ENCODE measurements around the gene AMELX. TPM values are rescaled to one million over a fixed set of nuclear protein-coding genes. Genes with fewer than 3 reads are reported as not detected.

Gene AMELX
- total RNA-seq, 1 experiment from 2014 or later: not detected

- Histone ChIP-seq H3K79me2 (ENCODE audit: low read length) (no peaks in the 10 kb centered on the region), H3K9ac (ENCODE audit: low read length) (no peak overlapping the region), H3K27me3 (ENCODE audit: low read length) (no peaks in the 10 kb centered on the region), H3K4me2 (ENCODE audit: low read depth, low read length, poor library complexity, severe bottlenecking) (no peak overlapping the region), H4K20me1 (ENCODE audit: insufficient read depth, low read depth, low read length) (no peaks in the 10 kb centered on the region), H3K9me2 (replicated peaks; ENCODE audit: insufficient read depth, low read length) (no peaks in the 10 kb centered on the region), H2AFZ (ENCODE audit: low read length) (no peak overlapping the region), H3K4me3 (ENCODE audit: low read length) (no peak overlapping the region), H3K36me3 (ENCODE audit: insufficient read depth, low read length) (no peaks in the 10 kb centered on the region), H3K9me3 (ENCODE audit: low read length) (no peaks in the 10 kb centered on the region), H3K27ac (ENCODE audit: low read length) (no peak overlapping the region), H3K4me1 (ENCODE audit: low read length) (no peaks in the 10 kb centered on the region)
- DNase-seq: no peak
These were observed 44.2 kb downstream of the AMELX start for GRCh38 chrX:11337292-11338009.

DNA sequence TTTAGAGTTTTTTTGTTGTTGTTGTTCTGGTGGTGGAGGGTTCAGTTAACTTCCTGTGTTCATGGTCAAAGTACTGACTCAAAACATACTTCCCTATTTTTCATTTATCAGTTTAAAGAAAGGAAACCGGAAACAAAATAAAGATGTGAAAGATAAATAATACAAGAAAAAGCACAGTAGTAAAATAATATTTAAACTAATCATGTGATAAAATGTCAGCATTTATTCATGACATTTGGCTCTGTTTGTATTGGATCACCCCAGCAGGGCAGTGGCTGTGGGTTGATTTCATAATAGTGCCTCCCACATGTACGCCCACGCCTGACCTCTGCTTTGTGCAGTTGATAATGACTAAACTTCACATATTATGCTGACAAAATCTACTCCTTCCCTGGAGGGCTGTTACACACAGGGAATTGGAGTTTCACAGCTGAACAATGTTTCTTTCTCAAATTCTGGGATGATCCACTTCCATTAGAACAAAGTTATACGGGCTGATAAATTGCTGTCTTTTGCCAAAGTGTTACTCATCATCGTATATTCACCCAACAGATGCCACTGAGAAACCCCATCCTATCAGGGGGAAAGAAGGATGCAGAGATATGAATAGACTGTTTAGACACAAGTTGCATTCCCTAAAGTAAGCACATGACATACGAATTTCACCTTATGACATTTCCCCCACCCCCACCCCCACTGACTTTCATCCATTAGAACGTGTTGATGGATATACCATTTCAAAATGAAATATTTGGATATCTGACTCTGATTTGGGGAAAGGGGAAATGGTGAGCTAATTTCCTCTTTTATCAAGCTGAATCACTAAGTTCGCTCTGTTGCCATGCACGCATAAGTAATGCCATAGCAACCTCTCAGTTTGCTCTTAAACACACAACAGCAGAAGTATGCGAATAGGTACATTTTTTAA, 48.3 kb downstream of the AMELX start:
- Histone ChIP-seq H3K9me2 (replicated peaks; ENCODE audit: insufficient read depth, low read length) (no peaks in the 10 kb centered on the region), H3K4me2 (ENCODE audit: low read depth, low read length, poor library complexity, severe bottlenecking) (no peak overlapping the region), H3K9ac (ENCODE audit: low read length) (no peak overlapping the region), H3K27me3 (ENCODE audit: low read length) (no peaks in the 10 kb centered on the region), H3K79me2 (ENCODE audit: low read length) (no peaks in the 10 kb centered on the region), H3K9me3 (ENCODE audit: low read length) (no peaks in the 10 kb centered on the region), H3K36me3 (ENCODE audit: insufficient read depth, low read length) (no peaks in the 10 kb centered on the region), H3K4me3 (ENCODE audit: low read length) (no peak overlapping the region), H3K4me1 (ENCODE audit: low read length) (no peaks in the 10 kb centered on the region), H3K27ac (ENCODE audit: low read length) (no peak overlapping the region), H2AFZ (ENCODE audit: low read length) (no peak overlapping the region), H4K20me1 (ENCODE audit: insufficient read depth, low read depth, low read length) (no peaks in the 10 kb centered on the region)
- DNase-seq: no peak

DNA sequence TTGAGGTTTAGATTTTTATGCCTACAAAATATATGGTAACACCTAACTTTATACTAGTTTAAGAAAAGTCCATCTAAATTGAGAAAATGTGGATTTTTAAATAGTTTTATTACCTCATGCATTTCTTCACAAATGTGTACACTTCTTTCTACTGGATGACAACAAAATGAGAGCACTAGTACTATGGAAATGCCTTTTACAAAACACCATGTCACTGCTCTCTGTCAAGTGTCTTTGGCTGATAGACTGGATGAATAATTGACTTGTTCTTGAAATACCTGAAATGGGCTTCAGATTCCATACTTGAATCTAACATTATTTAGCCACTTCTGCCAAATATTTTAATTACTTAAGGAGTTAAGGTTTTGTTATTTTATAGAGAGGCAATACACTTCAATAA, 49.5 kb downstream of the AMELX start:
- no peak overlapping the region for H3K4me2 ChIP-seq (ENCODE audit: low read depth, low read length, poor library complexity, severe bottlenecking)
- no peaks in the 10 kb centered on the region for H3K9me3 ChIP-seq (ENCODE audit: low read length)
- H3K27ac ChIP-seq (ENCODE audit: low read length): no peak overlapping the region
- no peaks in the 10 kb centered on the region for H3K4me1 ChIP-seq (ENCODE audit: low read length)
- no peaks in the 10 kb centered on the region for H3K36me3 ChIP-seq (ENCODE audit: insufficient read depth, low read length)
- DNase-seq: no peak
- H3K4me3 ChIP-seq (ENCODE audit: low read length): no peak overlapping the region
- H3K9me2 ChIP-seq (replicated peaks; ENCODE audit: insufficient read depth, low read length): no peaks in the 10 kb centered on the region
- H3K79me2 ChIP-seq (ENCODE audit: low read length): no peaks in the 10 kb centered on the region
- H3K9ac ChIP-seq (ENCODE audit: low read length): no peak overlapping the region
- no peaks in the 10 kb centered on the region for H3K27me3 ChIP-seq (ENCODE audit: low read length)
- no peak overlapping the region for H2AFZ ChIP-seq (ENCODE audit: low read length)
- no peaks in the 10 kb centered on the region for H4K20me1 ChIP-seq (ENCODE audit: insufficient read depth, low read depth, low read length)

- H3K4me1 ChIP-seq (ENCODE audit: low read length): no peaks in the 10 kb centered on the region
- H3K27me3 ChIP-seq (ENCODE audit: low read length): no peaks in the 10 kb centered on the region
- no peaks in the 10 kb centered on the region for H3K9me2 ChIP-seq (replicated peaks; ENCODE audit: insufficient read depth, low read length)
- DNase-seq: no peak
- H3K36me3 ChIP-seq (ENCODE audit: insufficient read depth, low read length): no peaks in the 10 kb centered on the region
- no peak overlapping the region for H3K27ac ChIP-seq (ENCODE audit: low read length)
- no peak overlapping the region for H3K4me3 ChIP-seq (ENCODE audit: low read length)
- no peak overlapping the region for H3K9ac ChIP-seq (ENCODE audit: low read length)
- H4K20me1 ChIP-seq (ENCODE audit: insufficient read depth, low read depth, low read length): no peaks in the 10 kb centered on the region
- no peak overlapping the region for H3K4me2 ChIP-seq (ENCODE audit: low read depth, low read length, poor library complexity, severe bottlenecking)
- H3K9me3 ChIP-seq (ENCODE audit: low read length): no peaks in the 10 kb centered on the region
- H3K79me2 ChIP-seq (ENCODE audit: low read length): no peaks in the 10 kb centered on the region
- no peak overlapping the region for H2AFZ ChIP-seq (ENCODE audit: low read length)
These were observed 53.0 kb downstream of the AMELX start for GRCh38 chrX:11346121-11346682.

GRCh38 chrX:11347300-11347699, 54.1 kb downstream of the AMELX start:
- H3K27me3 ChIP-seq (ENCODE audit: low read length): no peaks in the 10 kb centered on the region
- H3K4me1 ChIP-seq (ENCODE audit: low read length): no peaks in the 10 kb centered on the region
- H3K36me3 ChIP-seq (ENCODE audit: insufficient read depth, low read length): no peaks in the 10 kb centered on the region
- no peak overlapping the region for H3K4me2 ChIP-seq (ENCODE audit: low read depth, low read length, poor library complexity, severe bottlenecking)
- H3K27ac ChIP-seq (ENCODE audit: low read length): no peak overlapping the region
- no peak overlapping the region for H3K4me3 ChIP-seq (ENCODE audit: low read length)
- no peaks in the 10 kb centered on the region for H3K79me2 ChIP-seq (ENCODE audit: low read length)
- H3K9ac ChIP-seq (ENCODE audit: low read length): no peak overlapping the region
- no peaks in the 10 kb centered on the region for H3K9me3 ChIP-seq (ENCODE audit: low read length)
- no peak overlapping the region for H2AFZ ChIP-seq (ENCODE audit: low read length)
- DNase-seq: no peak
- H3K9me2 ChIP-seq (replicated peaks; ENCODE audit: insufficient read depth, low read length): no peaks in the 10 kb centered on the region
- H4K20me1 ChIP-seq (ENCODE audit: insufficient read depth, low read depth, low read length): no peaks in the 10 kb centered on the region

GRCh38 chrX:11349020-11349419, 55.8 kb downstream of the AMELX start:
- DNase-seq: no peak
- Histone ChIP-seq H2AFZ (ENCODE audit: low read length) (no peak overlapping the region), H3K9me3 (ENCODE audit: low read length) (no peaks in the 10 kb centered on the region), H3K4me2 (ENCODE audit: low read depth, low read length, poor library complexity, severe bottlenecking) (no peak overlapping the region), H3K4me1 (ENCODE audit: low read length) (no peaks in the 10 kb centered on the region), H3K27ac (ENCODE audit: low read length) (no peak overlapping the region), H3K9ac (ENCODE audit: low read length) (no peak overlapping the region), H3K4me3 (ENCODE audit: low read length) (no peak overlapping the region), H4K20me1 (ENCODE audit: insufficient read depth, low read depth, low read length) (no peaks in the 10 kb centered on the region), H3K36me3 (ENCODE audit: insufficient read depth, low read length) (no peaks in the 10 kb centered on the region), H3K79me2 (ENCODE audit: low read length) (no peaks in the 10 kb centered on the region), H3K9me2 (replicated peaks; ENCODE audit: insufficient read depth, low read length) (no peaks in the 10 kb centered on the region), H3K27me3 (ENCODE audit: low read length) (no peaks in the 10 kb centered on the region)

DNA sequence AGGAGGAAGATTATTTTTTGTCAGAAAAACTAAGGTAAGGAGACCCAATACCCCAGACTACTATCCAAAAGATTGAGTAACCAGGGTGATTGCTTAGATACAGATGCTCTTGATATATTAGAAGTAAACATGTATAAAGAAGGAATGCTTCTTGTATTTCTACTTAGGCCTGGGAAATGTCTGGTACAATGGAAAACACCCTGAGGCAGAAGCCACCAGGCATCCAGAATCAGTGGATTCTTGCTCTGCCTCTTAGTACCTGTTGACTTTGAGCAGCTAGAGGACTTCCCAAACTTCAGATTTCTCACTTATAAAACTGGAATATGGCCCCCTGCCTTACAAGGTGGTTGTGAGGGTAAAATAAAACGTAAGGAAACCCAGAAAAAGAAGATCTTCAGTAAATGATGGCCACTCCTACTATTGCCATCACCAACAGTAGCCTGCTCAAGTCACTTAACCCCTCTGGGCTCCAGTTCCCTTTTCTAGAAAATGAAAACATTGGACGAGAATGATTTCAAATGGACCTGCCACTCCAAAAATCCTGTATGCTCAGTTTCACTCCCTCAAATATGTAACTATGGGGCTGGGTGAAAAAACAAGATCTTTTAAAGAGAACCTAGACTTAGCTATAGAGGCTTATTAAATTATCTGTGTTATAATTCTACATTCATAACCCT, 56.6 kb downstream of the AMELX start:
- Histone ChIP-seq H3K4me1 (ENCODE audit: low read length) (no peaks in the 10 kb centered on the region), H3K4me2 (ENCODE audit: low read depth, low read length, poor library complexity, severe bottlenecking) (no peak overlapping the region), H3K36me3 (ENCODE audit: insufficient read depth, low read length) (no peaks in the 10 kb centered on the region), H3K27ac (ENCODE audit: low read length) (no peak overlapping the region), H3K9ac (ENCODE audit: low read length) (no peak overlapping the region), H2AFZ (ENCODE audit: low read length) (no peak overlapping the region), H4K20me1 (ENCODE audit: insufficient read depth, low read depth, low read length) (no peaks in the 10 kb centered on the region), H3K79me2 (ENCODE audit: low read length) (no peaks in the 10 kb centered on the region), H3K27me3 (ENCODE audit: low read length) (no peaks in the 10 kb centered on the region), H3K4me3 (ENCODE audit: low read length) (no peak overlapping the region), H3K9me2 (replicated peaks; ENCODE audit: insufficient read depth, low read length) (no peaks in the 10 kb centered on the region), H3K9me3 (ENCODE audit: low read length) (no peaks in the 10 kb centered on the region)
- no peak for DNase-seq

All from Karpas-422 (cell line).